Medulla oblongata (tissue), 1 donor: ENCODE data around the gene TFDP1.
"Not testable (repeated sequence)": the region's sequence is repeated elsewhere in the genome, so short reads cannot be mapped to it uniquely, and the experiment has no call there.

Experiments
- DNase-seq: peaks from one replicate; pipeline ENCODE4 v3.0.0-alpha.2; 2015; ENCODE audit errors: extremely low spot score

Gene TFDP1

GRCh38 chr13:113567681-113568080 lies 16.9 kb upstream of the TFDP1 start:
- DNase-seq: no peak

- no peak for DNase-seq
Observed at GRCh38 chr13:113573065-113573464, 11.5 kb upstream of the TFDP1 start.

GRCh38 chr13:113576597-113576996 lies 8.0 kb upstream of the TFDP1 start:
- DNase-seq: no peak

- no peak for DNase-seq
Observed at GRCh38 chr13:113577881-113578435, 6.6 kb upstream of the TFDP1 start.

GRCh38 chr13:113579686-113580085 lies 4.9 kb upstream of the TFDP1 start:
- no peak for DNase-seq

- DNase-seq: no peak
Observed at GRCh38 chr13:113581871-113582270, 2.7 kb upstream of the TFDP1 start.

GRCh38 chr13:113582841-113583631 lies 1.5 kb upstream of the TFDP1 start:
- DNase-seq: no peak

GRCh38 chr13:113584870-113585671 lies 518 bp downstream of the TFDP1 start:
- DNase-seq: no peak

- no peak for DNase-seq
Observed at GRCh38 chr13:113585896-113586295, 1.3 kb downstream of the TFDP1 start.

- no peak for DNase-seq
Observed at GRCh38 chr13:113586661-113587479, 2.3 kb downstream of the TFDP1 start.

- no peak for DNase-seq
Observed at GRCh38 chr13:113588394-113589111, 4.0 kb downstream of the TFDP1 start.

GRCh38 chr13:113589251-113589960 lies 4.9 kb downstream of the TFDP1 start:
- DNase-seq: no peak

GRCh38 chr13:113589961-113590339 lies 5.4 kb downstream of the TFDP1 start:
- no peak for DNase-seq

GRCh38 chr13:113591750-113592149 lies 7.2 kb downstream of the TFDP1 start:
- no peak for DNase-seq

- DNase-seq: no peak
Observed at GRCh38 chr13:113592571-113592970, 8.0 kb downstream of the TFDP1 start.

GRCh38 chr13:113594066-113594821 lies 9.7 kb downstream of the TFDP1 start:
- DNase-seq: not testable (repeated sequence)

- DNase-seq: no peak
Observed at GRCh38 chr13:113595131-113595530, 10.6 kb downstream of the TFDP1 start.

- no peak for DNase-seq
Observed at GRCh38 chr13:113596321-113597200, 12.0 kb downstream of the TFDP1 start.
